ENCODE results near the gene CEBPG.

Gene CEBPG

GRCh38 chr19:33382006-33382405, 8.5 kb downstream of the CEBPG start:
- no peak for DNase-seq (ENCODE audit: low spot score)

GRCh38 chr19:33382982-33383381, 9.5 kb downstream of the CEBPG start:
- no peak for DNase-seq (ENCODE audit: low spot score)

- DNase-seq (ENCODE audit: low spot score): no peak
Measured at GRCh38 chr19:33383720-33384292, 10.3 kb downstream of the CEBPG start.

- DNase-seq (ENCODE audit: low spot score): no peak
Measured at GRCh38 chr19:33384983-33385382, 11.5 kb downstream of the CEBPG start.

GRCh38 chr19:33385956-33386355, 12.4 kb downstream of the CEBPG start:
- DNase-seq (ENCODE audit: low spot score): no peak

- DNase-seq (ENCODE audit: low spot score): no peak
Measured at GRCh38 chr19:33386361-33386858, 12.9 kb downstream of the CEBPG start.

DNA sequence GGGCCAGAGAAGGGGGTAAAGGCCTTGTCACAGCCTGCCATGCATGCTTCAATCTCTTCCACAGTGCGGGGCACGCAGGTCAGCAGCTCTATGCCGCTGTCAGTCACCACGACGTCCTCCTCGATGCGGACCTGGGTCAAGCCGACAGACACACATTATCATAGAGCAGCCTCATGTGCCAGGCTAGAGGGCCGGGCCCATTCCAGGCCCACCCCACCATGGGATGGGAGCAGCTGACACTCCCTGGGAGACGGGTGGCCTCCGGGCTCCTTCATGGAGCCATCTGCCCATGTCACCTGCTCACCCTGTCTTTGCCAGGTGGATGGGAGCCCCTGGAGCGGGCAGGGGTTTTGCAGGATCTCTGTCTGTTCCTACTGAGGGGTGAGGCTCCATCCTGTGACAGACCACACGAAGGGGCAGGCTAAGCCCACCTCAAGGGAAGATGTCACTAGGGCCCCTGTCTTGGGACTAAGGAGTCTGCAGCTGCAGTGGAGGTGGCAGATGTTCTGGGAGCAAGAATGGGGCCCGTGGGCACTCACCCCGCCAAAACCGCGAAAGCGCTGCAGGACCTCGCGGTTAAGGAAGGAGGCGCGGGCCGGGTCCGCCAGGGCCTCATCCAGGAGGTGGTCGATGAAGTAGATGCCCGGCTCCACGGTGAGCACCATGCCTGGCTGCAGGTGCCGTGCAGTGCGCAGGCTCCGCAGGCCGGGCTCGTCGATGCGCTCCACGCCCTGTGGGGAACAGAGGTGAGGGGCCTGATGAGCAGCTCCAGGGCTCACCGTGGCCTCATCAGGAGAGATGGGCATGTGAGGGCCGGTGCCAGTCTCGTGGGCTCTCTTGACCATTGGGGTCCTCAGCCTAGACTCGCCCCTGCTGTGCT, 14.1 kb downstream of the CEBPG start:
- no peak for DNase-seq (ENCODE audit: low spot score)

- no peak for DNase-seq (ENCODE audit: low spot score)
Measured at GRCh38 chr19:33388231-33388724, 14.8 kb downstream of the CEBPG start.

GRCh38 chr19:33388725-33389420, 15.4 kb downstream of the CEBPG start:
- DNase-seq (ENCODE audit: low spot score): no peak

- no peak for DNase-seq (ENCODE audit: low spot score)
Measured at GRCh38 chr19:33389421-33390100, 16.1 kb downstream of the CEBPG start.

DNA sequence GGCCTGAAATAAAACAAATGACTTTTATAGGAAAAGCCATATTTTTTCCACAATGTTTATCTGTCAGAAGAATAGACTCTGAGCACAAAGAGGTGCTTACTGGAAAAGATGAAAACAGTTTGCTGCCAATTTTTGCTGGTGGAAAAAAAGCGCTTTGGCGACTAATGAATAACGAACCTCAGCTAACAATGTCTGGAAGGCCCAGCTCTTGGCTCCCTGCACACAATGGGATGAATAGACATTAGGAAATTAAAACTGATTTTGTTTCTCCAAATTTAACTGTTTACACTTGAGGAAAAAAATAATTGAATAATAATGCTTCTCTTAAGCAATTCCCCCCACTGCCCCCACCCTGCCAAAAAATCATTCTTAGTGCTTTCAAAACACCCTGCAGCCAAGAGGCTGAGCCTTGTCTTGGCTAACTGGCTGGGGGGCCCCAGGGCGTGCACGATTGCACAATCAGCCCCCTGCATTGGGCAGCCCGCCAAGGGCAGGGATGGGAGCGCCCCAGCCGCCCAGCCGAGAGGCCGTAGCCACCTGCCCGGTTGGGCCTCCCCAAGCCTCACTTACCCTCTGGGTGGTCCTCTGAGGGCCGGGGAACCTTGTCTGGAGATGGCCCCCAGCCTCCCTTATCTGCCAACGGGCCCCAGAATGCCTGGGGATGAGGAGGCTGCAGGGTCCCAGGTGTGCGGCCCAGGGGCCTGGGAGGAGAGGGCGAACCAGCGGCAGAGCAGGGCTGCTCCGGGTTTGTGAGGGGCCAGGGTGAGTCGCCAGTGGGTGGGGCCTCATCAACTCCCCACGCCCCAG, 16.8 kb downstream of the CEBPG start:
- DNase-seq (ENCODE audit: low spot score): no peak

- DNase-seq (ENCODE audit: low spot score): no peak
Measured at GRCh38 chr19:33390908-33391630, 17.6 kb downstream of the CEBPG start.

GRCh38 chr19:33391631-33392249, 18.2 kb downstream of the CEBPG start:
- DNase-seq (ENCODE audit: low spot score): no peak

DNA sequence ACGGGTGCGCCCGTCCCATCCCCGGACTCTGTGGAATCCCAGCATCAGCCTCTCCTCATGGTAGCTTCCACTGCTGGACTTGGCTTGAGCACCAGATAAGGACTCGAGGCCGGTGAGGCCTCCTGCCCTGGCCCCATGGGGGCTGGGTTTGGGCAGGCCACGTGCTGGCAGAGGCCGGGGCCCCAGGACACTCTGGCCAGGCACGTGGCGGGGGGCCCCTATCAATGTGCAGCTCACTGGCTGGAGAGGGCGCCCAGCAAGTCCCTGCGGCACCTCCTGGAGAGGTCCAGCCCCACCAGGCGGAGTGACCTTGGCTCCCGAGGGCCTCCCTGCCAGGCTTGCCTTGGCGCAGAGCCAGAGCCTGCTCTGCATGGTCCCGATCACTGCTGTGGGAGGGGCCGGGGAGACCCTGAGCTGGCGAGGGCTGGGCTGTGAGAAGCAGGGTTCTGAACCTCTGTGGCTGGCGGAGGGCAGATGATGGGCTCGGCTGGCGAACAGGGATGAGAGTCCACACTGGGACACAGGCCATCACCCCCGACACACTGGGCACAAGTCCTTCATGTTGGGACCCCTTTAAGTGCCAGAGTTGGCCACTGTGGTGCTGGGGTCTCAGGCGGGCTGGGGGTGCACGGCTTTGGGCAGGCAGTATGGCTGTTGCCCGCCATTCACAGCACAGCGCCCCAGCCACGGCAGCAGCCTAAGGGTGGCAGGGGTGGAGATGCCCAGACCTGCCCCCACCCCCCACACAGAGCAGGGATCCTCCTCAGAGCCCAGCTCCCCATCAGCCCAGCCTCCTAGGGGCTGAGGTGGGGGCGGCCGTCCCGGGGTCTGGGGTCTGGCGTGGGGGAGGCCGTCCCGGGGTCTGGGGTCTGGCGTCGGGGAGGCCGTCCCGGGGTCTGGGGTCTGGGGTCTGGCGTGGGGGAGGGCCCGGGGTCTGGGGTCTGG, 19.1 kb downstream of the CEBPG start:
- no peak for DNase-seq (ENCODE audit: low spot score)

- DNase-seq (ENCODE audit: low spot score): no peak
Measured at GRCh38 chr19:33393286-33394005, 19.9 kb downstream of the CEBPG start.

DNA sequence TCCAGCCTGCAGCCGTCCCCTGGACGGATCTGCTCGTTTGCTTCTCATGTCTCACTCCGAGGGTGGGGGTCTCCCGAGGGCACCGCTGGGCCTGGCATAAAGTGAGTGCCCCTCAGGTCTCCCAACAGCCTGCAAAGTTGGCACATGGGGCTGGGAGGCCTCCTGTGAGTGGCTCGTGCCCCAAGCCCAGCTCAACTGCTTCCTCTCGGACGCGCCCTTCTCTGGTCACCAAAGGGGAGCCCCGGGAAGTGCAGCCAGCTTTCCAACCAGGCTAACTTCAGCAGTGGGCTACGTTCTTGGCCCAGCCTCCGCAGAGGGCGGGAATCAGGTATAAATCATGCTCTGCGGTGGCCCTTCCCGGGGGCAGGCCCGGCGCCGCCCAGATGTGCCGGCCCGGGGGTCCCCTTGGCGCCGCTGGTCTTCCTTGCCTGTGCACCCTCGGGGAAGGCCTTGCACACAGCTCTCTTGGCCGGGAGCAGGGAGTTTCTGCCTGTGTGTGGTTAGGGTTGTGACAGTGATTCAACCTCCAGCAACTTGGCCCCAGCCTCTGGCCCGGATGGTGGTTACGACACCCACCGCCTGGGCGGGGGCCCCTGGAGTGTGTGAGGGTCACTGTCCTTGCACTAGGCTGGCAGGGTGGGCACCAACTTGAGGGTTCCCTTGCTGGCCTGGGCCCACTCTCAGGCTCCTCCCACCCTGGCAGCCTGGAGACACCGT, 20.7 kb downstream of the CEBPG start:
- no peak for DNase-seq (ENCODE audit: low spot score)

DNA sequence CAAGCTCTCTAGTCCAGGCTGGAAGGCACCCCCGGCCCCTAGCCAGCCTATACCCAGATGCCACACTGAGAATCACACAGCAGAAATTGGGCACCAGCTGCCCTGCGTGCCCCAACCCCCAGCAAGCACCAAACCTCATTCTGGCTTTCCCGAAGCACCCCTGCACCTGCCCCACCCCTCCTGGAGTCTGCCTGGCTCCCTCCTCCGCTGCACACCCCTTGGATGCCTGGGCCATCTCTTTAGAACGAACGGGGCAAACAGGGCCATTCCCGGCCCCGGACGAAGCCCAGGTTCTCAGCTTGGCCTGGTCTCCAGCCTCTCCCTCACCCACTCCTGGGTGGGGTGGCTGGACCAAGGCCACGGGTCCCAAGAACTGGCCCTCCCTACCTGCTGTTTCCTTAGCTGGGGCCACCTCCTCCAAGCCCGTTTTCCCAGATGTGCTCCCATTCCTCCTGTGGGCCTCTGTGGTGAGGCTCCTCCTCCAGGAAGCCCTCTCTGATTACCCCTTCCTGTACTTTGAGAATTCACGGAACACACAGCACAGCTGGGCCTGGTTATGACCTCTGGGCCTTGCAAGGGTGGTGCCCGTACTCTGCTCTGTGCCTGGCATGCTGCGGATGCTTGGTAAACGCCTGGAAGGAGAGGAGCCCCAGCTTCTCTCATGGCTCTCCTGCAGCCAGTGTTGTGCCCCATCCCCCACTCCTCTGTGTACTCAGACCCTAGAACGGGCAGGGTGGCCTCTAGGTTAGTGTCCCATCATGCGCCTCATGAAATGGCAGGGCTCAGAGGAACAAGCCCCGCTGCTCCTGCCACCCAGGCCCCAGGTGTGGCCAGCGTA, 21.4 kb downstream of the CEBPG start:
- no peak for DNase-seq (ENCODE audit: low spot score)
